NCI-H510A (cell line): ENCODE data around the gene PROZ.
"Not testable (repeated sequence)": the region's sequence is repeated elsewhere in the genome, so short reads cannot be mapped to it uniquely, and the experiment has no call there.

Experiments used
- DNase-seq: peaks from one replicate; lab custom pipeline; 2025; lab: John Stamatoyannopoulos, UW

PROZ gene

DNA sequence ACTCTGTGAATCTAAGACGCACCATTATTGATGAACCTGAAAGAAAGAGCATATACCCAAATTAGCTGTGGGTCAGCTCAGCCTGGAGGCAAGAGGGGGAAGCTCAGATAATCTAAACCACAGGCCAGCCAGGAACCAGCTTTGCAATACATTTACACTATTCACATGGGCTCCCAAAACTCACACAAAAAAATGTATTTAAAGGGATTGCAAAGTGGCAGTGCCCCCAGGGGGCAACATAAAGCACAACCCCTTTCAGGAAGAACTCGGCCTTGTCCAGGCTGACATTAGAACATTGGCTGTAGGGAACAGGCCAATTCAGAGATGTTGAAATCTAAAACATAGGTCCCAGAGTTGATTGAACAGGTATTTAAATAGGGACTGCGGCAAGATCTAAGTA is 3.2 kb upstream of the PROZ start:
- no peak for DNase-seq

DNA sequence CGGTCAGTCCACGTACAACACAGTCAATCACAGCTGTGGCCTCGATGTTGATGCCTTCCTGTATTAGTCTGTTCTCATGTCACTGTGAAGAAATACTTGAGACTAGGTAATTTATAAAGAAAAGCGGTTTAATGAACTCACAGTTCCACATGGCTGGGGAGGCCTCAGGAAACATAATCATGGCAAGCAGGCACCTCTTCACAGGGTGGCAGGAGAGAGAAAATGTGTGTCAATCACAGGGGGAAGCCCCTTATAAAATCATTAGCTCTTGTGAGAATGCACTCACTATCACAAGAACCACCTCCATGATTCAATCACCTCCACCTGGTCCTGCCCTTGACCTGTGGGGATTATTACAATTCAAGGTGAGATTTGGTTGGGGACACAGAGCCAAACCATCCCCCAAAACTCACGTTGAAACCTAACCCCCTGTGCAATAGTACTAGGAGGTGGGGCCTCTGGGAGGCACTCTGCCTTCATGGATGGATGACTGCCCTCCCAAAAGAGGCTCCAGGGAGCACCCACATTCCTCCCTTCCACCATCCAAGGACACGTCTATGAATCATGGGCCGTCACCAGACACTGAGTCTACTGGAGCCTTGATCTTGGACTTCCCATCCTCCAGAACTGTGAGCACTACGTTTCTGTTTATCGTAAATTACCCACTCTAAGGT is 2.3 kb upstream of the PROZ start:
- DNase-seq, result no peak

DNA sequence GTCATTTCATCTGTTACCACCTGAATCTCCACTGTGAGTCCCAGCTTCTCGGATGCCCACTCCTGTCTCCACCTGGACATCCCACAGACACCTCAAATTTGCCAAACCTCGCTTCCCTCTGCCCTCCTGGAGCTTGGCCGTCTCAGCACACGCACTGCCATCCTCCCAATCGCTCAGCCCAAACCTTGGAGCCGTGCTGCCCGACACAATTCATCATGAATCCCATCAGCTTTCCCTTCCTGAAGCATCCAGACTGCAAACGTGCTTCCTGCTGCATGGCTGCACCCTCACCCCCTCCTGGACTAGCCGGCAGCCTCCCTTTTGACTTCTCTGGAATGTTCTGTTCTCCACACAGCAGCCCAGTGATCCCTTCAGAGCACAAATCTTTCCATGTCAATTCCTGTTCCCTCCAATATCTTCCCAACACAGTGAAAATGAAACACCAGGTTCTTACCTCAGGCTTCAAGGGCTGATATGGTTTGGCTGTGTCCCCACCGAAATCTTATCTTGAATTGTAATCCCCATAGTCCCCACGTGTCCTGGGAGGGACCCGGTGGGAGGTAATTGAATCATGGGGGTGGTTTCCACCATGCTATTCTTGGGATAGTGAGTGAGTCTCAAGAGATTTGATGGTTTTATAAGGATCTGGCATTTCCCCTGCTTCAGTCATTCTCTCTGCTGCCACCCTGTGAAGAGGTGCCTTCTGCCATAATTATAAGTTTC is 1.1 kb upstream of the PROZ start:
- no peak for DNase-seq

DNA sequence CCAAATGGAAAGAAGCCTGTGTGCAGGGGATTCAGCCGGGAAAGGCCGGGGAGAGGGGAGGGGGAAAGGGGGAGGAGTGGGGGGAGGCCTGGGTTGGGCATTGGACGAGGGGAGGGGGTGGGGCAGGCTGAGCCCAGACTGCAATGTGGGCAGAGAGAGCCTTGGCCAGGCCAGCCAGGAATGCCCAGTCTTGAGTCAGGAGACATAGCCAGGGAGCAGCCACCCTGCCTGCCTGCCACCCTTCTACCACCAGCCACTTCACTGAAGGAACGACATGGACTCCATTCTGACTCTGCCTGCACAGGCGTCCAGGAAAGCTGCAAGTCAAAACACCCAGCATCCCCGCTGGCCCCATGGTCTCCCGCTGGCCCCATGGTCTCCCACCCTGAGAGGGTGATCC is 498 bp downstream of the PROZ start:
- no peak for DNase-seq

DNA sequence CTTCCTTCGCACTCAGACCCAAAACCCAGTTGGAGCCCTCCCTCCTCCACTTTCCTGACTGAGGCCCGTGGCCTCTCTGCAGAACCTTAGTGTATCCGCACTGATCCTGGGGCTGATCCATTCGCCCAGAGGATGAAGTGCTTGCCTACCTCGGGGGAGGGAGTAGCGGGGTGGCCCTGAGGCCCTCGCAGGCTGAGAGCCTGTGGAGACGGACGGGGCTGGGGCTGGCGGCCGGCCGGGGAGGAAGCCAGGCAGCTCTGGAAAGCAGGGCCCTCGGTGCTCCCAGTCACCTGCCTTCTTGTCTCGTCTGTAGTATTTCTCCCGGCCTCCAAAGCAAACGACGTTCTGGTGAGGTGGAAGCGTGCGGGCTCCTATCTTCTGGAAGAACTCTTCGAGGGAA is 1.3 kb downstream of the PROZ start:
- DNase-seq, result no peak

DNA sequence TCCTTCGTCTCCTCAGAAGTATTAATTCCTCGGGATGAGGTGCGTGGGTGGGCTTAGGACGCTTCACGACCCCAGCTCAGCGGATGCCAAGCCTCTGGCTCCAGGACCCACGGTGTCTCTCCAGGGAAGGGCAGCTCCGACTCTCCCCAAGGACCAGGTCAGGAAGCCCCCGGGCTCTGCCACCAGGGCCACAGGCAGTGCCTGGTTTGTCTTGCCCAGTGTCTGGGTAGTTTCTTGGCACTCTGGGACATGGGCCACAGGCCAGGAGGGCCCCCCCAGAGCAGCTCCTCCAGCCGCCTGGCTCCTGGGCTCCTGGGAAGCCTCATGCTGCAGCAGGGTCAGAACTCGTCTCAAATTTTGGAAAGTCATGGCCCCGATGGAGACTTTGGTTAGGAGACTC is 2.5 kb downstream of the PROZ start:
- DNase-seq, result no peak

DNA sequence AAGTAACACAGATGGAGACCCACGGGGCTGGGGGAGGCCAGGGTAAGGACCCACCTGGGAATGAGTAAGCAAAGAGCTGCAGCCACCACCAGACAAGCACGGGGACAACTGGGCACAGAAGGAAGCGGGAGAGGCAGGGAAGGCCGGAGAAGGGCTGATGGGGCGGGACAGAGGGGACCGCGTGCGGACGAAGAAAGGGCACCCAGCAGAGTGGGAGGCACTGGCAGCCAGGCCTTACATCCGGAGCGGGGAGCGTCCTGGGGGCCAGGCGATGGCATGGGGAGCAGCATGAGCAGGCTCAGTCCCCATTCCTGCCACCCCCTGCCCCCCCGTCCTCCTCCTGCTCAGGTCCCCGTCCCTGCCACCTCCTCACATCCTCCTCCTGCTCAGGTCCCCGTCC is 3.0 kb downstream of the PROZ start:
- DNase-seq, result no peak

DNA sequence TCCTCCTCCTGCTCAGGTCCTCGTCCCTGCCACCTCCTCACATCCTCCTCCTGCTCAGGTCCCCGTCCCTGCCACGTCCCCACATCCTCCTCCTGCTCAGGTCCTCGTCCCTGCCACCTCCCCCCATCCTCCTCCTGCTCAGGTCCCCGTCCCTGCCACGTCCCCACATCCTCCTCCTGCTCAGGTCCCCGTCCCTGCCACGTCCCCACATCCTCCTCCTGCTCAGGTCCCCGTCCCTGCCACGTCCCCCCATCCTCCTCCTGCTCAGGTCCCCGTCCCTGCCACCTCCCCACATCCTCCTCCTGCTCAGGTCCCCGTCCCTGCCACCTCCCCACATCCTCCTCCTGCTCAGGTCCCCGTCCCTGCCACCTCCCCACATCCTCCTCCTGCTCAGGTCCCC is 3.5 kb downstream of the PROZ start:
- not testable (repeated sequence) for DNase-seq

DNA sequence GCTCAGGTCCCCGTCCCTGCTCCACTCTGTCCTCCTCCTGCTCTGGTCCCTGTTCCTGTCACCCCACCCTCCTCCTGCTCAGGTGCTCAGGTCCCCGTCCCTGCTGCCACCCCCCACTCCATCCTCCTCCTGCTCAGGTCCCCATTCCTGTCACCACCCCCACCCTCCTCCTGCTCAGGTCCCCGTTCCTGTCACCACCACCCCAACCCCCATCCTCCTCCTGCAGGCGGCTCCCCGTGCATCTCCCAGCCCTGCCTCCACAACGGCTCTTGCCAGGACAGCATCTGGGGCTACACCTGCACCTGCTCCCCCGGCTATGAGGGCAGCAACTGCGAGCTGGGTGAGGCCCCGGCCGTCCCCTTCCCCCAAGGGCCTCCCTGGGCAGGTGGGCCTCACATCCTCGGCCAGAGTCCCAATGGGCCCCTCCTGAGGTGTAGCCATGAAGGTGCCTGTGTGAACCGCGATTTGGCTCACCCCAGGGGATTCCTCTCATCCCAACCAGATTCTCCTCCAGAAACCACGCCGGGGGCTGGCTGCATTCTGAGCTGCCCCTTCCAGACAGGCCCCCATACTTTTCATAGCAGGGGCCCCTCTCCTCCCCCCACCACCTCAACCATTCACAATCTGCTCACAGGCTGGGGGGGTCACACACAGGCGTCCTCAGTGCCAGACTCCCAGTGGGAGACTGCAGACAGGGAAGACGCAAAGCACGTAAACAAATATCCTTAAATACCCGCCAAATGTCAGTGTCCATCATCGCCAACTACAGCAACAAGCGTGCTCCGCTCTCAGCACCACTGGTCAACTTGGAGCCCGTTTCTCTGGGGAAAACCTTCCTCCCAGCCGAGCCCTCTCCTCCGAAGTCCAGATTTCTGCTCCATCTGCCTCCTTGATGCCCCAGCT is 4.6 kb downstream of the PROZ start:
- DNase-seq, result no peak

DNA sequence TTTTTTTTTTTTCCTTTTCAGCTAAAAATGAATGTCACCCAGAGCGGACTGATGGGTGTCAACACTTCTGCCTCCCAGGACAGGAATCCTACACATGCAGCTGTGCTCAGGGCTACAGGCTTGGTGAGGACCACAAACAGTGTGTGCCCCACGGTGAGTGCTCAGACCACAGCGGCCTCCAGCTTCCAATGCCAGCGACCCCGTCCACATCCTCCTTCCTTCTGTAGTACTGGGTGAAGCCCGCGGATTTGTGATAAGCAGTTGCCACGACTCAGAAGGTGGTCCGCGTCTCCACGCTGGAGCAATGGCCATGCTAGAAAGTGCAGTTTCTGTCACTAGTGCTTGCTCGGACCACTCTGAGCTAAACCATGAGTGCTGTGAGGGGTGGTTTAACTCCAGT is 6.0 kb downstream of the PROZ start:
- DNase-seq, result no peak

DNA sequence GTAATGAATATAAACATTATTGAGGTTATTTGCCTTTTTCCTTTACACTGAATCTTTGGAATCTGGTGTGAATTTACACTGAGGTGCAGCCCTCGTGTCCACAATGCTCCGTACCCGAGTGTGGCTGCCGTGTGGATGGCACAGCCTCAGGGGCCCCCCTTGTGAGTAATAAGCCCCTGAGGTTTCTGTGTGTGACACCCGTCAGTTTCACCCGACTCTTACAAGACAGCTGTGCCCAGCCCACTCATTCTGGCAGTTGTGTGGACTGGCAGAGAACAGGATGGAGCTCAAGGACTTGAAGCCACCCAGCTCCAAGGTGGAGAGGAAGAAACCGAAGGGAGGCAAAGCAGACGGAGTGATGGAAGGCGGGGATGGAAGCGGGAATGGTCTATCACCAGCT is 7.8 kb downstream of the PROZ start:
- DNase-seq, result no peak

DNA sequence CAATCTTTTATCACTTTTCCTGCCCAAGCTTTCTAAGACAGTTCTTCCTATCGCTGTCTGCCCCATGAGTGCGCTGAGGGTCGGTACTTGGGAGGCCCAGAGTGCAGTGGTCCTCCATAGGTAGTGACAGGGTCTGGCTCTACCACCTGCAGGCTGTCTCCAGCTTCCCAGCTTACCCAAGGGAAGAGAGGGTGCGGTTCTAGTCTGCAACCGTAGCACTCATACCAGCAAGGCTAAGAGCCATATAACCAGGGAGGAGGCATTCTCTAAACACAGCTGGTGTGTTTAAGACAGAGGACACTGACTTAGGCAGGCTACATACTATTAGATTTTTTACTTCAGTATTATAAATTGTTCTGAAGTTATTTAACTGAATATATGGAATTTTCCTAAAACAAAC is 8.2 kb downstream of the PROZ start:
- DNase-seq, result no peak

DNA sequence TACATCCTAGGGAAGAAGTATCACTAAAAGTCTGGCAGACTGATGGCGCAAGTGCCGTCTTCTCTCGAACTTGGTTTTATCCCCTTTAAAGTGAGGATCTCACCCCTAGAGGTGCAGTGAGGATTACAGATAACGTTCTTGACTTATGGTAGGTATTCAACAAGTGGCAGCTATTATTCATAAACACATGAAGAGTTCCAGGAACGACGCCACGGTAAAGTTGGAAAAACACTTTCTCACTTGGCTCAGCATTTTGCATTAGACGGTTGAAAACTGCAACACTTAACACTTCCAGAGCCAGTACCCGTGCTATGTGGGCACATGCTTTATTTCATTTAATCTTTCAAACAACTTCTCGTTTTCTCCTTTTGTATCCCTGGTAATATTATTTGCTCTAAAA is 8.7 kb downstream of the PROZ start:
- no peak for DNase-seq

DNA sequence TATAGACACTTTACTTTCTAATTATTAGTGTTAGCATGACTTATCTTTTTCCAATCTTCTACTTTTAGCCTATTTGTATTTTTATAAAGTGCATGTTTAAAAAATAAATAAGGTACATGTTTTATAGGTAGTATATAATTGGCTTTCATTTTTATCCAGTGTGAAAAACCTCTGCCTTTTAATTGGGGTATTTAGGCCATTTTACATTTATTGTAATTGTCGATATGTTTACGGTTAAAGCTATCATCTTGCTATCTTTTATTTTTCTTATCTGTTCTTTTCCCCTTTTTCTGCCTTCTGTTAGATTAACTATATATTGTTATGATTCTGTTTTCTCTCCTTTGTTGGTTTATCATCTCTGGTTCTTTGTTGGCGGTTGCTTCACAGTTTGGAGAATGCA is 9.1 kb downstream of the PROZ start:
- DNase-seq, result no peak

DNA sequence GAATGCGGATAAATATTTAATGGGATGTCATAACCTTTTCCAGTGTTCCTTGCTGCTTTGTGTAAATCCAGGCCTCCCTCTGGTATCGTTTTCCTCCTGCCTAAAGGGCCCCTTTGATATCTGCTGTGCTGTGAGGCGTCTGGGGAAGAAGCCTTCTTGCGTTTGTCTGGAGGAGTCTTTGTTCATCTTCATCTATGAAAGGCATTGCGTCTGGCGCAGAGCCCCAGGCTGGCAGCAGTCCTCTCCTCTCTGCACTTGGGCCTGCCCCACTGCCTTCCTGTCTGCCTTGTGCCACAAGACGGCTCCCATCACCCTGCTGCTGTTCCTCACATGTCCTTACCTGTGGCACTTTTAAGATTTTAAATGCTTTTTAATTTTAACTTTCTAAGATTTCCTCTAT is 9.8 kb downstream of the PROZ start:
- no peak for DNase-seq

DNA sequence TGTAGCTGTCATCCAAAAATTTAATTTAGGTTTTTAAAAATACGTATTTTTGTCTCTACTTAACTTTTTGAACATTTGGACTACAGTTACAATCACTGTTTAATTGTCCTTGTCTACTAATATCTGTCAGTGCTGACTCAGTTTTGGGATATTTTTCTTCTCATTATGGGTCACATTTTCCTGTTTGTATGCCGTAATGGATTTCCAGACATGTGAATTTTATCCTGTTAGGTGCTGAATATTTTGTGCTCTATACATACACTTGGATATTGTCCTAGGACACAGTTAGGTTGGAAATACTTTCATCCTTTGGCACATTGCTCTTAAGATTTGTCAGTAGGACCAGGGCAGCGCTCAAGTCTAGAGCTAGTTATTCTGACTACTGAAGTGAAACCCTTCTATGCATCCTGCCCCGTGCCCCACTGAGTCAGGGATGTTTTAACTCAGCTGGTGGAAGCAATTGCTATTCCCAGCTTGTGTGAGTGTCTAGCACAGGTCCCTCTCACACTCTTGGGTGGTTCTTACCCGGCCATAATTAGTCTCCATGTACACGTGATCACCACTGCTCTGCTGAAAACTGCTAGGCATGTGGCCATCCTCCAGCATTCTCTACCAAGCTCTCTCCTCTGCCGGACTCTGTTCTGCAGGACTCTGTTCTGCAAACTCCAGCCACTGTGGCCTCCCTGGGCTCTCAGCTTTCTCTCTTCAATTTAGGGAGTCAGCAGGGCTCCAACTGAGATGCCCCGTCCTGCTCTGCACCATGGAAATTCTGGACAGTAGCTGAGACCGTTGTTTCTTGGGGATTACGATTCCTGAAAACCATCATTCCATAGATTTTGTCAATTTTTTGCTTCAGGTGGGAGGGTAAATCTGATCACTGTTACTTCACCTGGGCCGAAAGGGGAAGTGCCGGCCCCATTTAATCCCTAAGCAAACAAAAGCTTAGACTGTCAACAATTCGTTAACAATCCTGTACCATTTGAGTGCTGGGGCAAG is 11.1 kb downstream of the PROZ start:
- no peak for DNase-seq

DNA sequence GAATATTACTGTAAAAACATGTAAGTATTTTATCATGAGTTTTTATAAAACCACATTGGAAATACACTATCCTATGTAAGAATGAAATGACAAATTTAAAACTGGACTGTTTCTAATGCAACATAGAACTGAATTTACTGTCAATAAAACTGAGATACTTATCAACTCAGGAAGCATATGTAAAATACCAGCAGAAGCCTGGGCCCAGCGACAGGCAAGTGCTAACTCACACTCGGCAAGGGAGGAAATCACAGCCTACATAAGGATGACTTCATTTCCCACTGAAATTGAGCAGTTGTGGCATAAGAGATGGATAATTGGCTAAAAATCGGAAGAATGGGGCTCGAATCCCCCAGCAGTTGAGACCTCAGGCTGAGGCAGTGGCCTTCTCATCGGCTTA is 12.1 kb downstream of the PROZ start:
- DNase-seq, result no peak

DNA sequence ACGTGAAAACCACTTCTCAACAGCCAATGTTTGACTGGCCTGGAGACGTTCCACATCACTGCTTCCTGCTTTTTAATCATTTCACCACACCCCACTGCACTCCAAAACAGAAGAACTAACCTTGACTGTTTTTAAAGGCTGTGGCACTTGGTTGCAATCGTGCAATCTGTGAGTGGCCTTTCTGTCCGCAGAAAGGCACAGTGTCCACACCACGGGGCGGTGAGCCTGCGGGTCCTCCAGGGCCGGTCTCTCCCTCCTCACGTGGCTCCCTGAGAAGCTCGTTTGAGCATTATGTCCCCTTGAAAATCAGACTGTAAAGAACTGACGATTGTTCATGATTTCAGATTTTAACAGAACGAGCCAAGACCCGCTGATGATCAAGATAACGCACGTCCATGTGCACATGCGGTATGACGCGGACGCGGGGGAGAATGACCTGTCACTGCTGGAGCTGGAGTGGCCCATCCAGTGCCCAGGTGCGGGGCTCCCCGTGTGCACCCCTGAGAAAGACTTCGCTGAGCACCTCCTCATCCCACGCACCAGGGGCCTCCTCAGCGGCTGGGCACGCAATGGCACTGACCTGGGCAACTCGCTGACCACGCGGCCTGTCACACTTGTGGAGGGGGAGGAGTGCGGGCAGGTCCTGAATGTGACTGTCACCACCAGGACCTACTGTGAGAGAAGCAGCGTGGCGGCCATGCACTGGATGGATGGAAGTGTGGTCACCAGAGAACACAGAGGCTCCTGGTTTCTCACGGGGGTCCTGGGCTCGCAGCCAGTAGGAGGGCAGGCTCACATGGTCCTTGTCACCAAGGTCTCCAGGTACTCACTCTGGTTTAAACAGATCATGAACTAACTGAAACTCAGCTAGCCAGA is 13.0 kb downstream of the PROZ start:
- no peak for DNase-seq

DNA sequence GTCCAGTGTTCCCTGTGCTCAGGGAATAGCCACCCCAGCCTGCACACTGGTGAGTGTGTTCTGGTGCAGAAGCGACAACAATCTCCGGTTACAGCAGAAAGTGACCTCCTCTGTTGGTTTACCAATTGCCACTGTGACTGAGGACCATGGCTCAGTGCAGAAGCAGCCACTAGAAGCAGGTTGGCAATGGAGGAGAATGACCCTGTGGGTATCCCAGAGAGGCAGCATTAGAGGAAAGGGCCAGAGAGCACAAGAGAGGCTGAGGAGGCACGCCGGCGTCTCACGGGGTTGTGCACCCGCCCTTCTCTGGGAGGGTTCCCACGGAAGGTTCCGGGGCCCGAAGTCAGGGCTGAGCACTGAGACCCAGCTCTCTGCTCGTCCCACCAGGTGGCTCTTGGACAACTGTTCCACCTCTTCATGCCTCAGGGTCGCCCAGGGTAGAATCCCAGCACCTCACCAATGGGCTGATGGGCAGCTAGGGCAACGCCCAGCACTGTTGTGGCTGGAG is 14.0 kb downstream of the PROZ start:
- DNase-seq, result no peak

DNA sequence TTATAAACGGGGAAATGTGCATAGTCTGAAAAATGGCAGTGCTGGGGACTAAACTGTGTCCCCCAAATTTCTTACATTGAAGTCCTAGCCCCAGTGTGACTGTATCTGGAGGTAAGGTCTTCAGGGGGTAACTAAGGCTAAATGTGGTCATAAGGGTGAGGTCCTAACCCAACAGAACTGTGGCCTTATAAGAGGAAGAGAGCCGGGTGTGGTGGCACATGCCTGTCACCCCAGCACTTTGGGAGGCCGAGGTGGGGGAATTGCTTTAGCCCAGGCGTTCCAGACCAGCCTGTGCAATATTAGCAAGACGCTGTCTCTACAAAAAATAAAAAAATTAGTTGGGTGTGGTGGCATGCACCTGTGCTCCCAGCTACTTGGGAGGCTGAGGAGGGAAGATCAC is 17.8 kb downstream of the PROZ start:
- no peak for DNase-seq

DNA sequence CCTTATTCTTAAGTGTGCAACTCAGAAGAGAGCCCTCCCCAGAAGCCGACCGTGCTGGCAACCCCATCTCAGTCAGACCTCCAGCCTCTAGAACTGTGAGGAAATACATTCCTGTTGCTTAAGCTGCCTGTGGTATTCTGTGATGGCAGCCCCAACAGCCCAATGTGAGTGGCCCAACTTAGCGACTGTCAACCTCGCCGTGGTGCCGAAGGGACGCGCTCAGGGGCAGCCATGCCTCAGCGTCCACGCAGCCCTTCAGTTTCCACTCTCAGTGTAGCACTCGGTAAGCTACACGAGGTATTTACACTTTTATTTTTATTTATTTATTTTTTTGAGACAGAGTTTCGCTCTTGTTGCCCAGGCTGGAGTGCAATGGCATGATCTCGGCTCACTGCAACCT is 18.4 kb downstream of the PROZ start:
- no peak for DNase-seq
